ENCODE data around the gene MAPKBP1.

- TF ChIP-seq CTCF (IDR thresholded peaks at IDR 0.05) (no peak), POLR2A (IDR thresholded peaks at IDR 0.05) (no peak), EP300 (IDR thresholded peaks at IDR 0.05) (no peak)
Measured at GRCh38 chr15:41862515-41863116, 88.3 kb downstream of the MAPKBP1 start.
